ENCODE data around the gene CD274.
"Not testable (repeated sequence)": the region's sequence is repeated elsewhere in the genome, so short reads cannot be mapped to it uniquely, and the experiment has no call there.

Gene CD274

DNA sequence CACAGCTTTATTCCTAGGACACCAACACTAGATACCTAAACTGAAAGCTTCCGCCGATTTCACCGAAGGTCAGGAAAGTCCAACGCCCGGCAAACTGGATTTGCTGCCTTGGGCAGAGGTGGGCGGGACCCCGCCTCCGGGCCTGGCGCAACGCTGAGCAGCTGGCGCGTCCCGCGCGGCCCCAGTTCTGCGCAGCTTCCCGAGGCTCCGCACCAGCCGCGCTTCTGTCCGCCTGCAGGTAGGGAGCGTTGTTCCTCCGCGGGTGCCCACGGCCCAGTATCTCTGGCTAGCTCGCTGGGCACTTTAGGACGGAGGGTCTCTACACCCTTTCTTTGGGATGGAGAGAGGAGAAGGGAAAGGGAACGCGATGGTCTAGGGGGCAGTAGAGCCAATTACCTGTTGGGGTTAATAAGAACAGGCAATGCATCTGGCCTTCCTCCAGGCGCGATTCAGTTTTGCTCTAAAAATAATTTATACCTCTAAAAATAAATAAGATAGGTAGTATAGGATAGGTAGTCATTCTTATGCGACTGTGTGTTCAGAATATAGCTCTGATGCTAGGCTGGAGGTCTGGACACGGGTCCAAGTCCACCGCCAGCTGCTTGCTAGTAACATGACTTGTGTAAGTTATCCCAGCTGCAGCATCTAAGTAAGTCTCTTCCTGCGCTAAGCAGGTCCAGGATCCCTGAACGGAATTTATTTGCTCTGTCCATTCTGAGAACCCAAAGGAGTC, at the start of gene CD274:
Gene CD274, plus strand, starts transcription at position 184 of the 733 bp plus-strand sequence. CDS start 5,572 bp downstream, outside the sequence.
- peak; percentile 92 for DNase-seq

DNA sequence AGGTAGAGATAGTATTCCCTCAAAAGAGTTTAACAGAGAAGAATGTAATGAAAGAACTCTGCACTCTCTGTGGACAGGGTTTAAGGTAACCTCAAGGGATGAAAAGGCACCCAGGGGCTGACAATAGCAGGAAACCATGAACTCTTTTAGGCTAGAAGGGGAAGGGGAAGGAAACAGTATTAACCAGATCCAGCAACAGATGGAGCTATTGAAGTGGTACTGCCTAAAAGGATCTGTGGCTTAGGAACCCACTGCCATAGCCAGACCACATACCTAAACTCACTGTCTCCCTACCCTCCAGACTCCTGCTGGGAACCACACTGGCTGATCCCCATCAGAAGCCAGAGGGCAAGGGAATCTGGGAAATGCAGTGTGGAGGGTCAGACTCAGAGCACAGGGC, 48.1 kb upstream of the CD274 start:
- DNase-seq: no peak

DNA sequence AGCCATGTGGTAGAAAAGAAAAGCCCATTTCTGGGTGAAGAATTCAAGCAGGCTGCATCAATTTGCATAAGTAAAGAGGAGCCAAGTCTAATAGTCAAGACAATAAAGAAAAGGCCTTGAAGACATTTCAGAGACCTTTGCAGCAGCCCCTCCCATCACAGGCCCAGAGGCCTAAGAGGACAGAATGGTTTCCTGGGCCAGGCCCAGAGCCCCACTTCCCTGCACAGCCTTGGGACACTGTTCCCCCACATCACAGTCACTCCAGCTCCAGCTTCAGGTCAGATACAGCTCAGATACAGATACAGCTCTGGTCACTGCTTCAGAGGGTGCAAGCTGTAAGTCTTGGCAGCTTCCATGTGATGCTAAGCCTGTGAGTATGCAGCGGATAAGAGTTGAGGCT, 41.7 kb upstream of the CD274 start:
- no peak for DNase-seq

DNA sequence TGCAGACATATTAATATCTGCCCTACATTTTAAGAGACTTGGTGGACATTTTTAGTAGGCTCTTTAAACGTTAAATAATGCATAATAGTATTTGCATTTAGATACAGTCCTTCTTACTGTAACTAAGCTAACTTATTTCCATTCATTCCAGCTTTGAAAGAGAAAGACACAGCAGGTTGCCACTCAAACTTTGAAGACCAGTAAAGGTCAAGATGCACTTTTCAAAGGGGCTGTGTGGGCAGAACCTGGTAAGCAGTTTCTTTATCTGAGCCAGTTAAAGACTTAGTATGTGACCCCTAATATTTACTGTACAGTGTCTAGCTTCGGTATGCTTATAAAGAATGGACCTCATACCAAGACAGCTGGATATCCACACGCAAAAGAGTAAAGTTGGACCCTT, 33.4 kb upstream of the CD274 start:
- DNase-seq: no peak

DNA sequence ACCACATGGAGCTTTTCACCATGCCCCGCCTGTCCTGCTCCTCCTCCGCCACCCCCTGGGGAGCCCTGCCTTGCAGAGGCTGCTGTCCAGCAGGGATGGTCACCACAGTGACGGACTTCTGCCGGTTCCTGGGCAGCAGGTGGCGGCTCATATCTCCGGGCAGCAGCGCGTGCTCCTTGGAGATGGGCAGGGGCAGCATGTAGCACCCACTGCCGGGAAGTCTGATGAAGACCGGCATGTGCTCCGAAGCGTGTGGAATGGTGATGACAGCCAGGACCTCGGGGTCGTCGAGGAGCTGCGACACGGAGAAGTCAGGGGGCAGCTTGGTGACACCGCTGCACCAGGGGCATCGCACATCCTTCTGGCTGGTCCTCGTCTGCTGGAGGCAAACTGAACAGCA, 31.9 kb upstream of the CD274 start:
- no peak for DNase-seq

DNA sequence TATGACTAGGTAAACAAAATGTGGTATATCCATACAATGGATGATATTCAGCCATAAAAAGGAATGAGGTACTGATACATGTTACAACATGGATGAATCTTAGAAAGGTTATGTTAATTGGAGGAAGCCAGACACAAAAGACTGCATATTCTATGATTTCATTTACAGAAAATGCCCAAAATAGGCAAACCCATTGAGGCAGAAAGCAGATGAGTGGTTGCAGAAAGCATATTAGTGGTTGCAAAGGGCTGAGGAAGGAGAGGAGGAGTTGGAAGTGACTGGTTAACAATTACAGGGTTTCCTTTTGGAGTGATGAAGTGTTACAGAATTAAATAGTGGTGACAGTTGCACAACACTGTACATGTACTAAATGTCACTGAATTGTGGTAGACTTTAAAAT, 30.4 kb upstream of the CD274 start:
- DNase-seq: no peak

DNA sequence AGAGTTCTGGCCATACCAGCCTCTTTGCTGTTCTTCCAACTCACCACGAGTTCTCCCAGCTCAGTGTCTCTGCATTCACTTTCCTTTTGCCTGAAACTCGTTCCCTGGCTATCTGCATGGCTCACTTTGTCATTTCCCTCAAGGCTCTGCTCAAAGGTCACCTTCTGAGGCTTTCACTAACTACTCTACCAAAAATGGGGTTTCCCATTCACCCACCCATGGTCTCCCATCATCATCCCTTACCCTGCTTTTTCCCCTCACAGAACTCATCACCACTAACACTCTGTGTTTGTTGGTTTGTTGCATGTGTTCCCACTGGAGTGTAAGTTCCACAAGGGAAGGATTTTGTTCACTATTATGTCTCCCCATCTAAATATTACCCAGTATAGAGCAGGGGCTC, 29.2 kb upstream of the CD274 start:
- DNase-seq: no peak

DNA sequence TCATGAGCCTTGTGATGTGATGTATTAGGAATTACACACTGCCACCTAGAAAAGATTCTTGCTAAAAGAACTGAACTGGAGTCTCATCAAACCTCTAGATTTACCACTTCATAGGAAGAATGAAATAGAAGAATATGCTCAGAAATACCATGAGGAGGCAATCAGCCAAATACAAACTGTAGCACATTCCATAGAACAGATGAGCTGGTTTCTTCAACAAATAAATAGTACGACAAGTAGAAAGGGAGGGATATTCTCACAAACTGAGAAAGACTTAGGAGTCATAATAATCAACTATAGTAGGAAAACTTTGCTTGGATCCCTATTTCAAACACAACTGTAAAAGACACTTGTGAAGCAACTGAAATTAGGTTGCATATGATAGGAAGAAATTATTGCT, 28.1 kb upstream of the CD274 start:
- no peak for DNase-seq

DNA sequence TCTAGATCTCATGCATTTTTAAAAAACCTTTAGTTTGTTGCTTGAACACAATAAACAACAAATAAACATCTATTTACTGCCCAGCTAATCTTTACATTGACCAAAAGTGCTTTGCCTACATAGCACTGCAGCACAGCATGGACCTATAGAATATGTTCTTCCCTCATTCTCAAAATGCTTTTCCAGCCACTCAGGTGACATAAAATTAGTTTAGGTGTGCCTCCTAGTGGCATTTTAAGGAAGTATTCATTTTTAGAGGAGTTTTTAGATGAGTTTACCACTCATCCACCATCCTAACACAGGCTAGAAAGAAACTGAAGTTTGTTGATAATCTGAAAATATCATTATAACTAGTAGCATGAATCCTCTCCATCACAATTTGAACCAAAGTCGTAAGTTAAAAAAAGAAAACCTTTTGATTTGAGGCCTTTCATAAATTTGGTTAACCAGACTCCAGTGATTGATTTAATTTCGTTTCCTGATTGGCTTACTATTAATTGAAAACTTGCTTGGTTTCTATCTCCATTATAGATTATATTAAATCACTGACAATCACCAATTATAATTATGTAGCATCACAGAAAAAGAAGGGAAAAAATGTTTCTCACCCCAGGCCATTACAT, 25.2 kb upstream of the CD274 start:
- peak; percentile 69 for DNase-seq

DNA sequence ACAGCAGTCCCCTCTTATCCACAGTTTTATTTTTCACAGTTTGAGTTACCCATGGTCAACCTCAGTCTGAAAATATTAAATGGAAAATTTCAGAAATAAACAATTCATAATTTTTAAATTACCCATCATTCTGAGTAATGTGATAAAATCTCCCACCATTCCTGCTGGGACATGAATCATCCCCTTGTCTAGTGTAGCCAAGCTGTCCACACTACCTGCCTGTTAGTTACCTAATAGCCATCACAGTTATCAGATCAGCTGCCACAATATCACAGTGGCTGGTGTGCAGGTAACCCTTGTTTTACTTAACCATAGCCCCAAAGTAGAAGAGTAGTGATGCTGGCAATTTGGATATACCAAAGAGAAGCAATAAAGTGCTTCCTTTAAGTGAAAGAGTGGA, 23.3 kb upstream of the CD274 start:
- DNase-seq: no peak

DNA sequence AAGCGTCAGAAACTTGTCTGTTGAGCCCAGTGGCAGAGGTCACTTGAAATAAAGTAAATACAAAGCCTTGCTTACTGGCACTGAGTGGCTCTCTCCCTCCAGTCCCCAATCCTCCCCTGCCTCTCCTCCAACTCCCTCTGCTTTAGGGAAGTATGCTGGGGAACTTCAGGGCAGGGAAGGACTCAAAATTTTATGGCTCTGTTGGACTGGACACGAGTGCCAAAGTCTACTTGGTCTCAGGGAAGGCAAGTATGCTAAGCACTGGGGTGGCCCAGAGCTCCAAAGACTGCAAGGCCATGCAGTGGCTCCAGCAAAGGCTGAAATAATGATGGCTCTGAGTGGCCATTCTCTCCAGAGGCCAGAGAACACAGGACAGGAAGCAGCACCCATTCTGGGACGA, 22.2 kb upstream of the CD274 start:
- no peak for DNase-seq

DNA sequence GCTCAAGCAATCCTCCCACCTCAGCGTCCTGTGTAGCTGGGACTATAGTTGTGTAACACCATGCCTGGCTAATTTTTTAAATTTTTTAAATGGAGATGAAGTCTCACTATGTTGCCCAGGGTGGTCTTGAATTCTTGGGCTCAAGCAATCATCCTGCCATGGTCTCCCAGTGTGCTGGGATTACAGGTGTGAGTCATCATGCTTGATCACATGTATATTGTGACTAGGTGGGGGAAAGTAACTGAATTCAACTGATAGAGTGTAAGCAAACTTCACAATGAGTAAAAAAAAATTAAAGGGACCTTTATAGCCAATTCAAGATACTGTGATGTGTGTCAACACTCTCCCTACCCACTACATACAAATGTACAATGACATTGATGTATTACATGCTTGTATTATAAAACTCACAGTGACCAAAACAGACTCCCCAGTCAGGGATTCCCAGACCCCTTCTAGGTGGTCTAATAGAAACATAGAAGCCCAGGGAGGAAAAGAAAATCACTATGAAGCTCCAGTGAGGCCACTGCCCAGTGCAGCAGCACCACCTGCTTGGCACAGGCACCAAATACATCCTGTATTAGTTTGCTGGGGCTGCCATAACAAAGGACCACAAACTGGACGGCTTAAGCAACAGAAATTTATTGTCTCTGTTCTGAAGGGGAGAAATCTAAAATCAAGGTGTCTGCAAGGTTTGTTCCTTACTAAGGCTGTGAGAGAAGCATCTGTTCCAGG, 21.4 kb upstream of the CD274 start:
- no peak for DNase-seq

DNA sequence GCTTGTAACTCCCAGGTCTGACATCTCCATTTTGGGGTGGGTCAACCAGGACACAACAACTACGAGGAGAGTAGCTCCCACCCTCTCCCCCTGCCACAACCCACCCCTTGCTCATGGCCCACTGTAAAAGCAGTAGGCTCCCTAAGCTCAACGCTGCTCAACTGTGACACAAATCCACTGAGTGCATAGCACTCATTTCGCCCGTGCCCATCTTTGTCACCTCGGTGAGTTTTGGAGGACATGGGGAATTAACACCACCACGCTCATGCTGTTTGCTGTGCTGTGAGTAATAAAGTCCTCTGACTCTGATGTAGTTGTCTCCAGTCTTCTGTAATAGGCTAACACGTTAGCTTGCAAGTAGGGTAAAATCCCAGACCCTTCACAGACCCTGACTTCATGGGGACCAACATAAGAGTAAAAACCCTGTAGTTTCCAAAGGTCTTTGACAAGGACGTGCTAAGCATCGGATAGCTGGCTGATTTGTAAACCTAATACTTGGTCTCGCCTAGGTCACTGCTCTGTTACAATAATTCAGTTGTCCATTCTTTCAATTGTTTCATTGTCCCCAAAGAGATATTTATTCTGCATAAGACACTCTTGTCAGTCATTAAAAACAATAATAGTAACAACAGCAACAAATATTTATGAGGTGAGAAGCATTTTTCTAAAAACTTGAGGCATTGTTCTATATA, 20.3 kb upstream of the CD274 start:
- no peak for DNase-seq

DNA sequence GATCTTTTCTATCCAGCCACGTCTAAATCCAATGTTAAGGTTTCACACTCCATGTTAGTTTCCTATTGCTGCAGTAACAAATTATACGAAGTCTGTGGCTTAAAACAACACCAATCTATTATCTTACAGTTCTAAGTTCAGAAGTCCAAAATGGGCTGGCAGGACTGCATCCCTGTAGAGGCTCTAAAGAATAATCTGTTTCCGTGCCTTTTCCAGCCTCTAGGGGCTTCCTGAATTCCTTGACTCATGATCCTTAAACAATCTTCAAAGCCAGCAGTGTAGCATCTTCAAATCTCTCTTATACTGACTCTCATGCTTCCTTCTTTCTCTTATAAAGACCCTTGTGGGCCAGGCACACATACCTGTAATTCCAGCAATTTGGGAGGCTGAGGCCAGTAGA, 19.4 kb upstream of the CD274 start:
- no peak for DNase-seq

DNA sequence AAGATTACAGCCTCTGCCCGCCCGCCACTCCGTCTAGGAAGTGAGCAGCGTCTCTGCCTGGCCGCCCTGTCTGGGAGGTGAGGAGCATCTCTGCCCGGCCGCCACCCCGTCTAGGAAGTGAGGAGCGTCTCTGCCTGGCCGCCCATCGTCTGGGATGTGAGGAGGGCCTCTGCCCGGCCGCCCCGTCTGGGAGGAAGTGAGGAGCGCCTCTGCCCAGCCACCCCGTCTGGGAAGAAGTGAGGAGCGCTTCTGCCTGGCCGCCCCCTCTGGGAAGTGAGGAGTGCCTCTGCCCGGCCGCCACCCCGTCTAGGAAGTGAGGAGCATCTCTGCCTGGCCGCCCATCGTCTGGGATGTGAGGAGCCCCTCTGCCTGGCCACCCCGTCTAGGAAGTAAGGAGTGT, 17.5 kb upstream of the CD274 start:
- DNase-seq: not testable (repeated sequence)

DNA sequence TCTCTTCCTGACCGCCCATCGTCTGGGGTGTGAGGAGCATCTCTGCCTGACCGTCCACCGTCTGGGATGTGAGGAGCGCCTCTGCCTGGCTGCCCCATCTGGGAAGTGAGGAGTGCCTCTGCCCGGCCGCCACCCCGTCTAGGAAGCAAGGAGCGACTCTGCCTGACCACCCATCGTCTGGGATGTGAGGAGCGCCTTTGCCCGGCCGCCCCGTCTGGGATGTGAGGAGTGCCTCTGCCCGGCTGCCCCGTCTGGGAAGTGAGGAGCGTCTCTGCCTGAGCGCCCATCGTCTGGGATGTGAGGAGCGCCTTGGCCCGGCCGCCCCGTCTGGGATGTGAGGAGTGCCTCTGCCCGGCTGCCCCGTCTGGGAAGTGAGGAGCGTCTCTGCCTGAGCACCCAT, 17.0 kb upstream of the CD274 start:
- not testable (repeated sequence) for DNase-seq

DNA sequence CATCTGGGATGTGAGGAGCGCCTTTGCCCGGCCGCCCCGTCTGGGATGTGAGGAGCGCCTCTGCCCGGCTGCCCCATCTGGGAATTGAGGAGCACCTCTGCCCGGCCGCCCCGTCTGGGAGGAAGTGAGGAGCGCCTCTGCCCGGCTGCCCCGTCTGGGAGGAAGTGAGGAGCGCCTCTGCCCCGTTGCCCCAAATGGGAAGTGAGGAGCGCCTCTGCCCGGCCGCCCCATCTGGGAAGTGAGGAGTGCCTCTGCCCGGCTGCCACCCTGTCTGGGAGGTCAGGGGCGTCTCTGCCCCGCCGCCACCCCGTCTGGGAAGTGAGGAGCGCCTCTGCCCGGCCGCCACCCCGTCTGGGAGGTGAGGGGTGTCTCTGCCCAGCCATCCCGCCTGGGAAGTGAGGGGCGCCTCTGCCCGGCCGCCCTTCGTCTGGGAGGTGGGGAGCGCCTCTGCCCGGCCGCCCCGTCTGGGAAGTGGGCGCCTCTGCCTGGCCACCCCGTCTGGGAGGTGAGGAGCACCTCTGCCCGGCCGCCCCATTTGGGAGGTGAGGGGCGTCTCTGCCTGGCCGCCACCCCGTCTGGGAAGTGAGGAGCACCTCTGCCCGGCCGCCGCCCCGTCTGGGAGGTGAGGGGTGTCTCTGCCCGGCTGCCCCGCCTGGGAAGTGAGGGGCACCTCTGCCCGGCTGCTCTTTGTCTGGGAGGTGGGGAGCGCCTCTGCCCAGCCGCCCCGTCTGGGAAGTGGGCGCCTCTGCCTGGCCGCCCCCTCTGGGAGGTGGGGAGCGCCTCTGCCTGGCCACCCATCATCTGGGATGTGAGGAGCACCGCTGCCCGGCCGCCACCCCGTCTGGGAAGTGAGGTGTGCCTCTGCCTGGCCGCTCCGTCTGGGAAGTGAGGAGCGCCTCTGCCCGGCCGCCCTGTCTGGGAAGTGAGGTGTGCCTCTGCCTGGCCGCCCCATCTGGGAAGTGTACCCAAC, 16.2 kb upstream of the CD274 start:
- DNase-seq: not testable (repeated sequence)

DNA sequence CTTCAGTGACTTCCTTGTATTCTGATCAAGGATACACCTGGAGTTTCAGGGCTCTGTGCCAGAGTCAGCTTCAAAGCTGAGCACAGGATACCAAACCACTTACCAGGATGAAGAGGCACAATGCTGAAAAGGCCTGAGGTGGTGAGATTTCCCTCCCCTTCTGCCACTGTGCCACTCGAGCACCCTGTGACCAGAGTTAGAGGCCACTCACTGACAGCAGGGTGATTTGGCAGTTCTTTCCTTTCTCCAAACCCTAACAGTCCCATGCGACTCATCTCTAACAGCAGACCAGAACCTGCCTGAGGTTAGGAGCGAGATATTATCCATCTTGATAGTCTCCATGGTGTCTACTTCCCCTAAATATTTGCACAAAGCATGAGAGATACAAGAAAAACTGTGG, 14.4 kb upstream of the CD274 start:
- peak; percentile 63 for DNase-seq

DNA sequence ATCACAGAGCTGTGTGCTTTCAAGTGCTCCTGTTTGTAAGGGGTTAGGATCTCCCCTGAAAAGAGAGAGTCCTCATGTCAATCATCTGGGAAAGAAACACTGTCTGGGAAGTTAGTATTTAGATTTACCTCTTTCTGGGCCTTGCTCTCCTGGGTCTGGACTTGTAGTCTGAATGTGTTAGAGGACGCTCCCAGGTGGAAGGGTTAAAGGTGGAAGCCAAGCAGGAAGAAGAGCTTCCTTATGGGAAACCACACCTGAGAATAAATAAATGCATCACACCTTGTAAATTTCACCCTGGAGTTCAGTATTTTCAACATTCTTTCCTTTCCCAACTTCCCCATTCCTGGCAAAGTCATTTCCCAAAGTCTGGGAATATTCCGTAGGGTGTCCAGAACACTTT, 13.9 kb upstream of the CD274 start:
- DNase-seq: no peak

DNA sequence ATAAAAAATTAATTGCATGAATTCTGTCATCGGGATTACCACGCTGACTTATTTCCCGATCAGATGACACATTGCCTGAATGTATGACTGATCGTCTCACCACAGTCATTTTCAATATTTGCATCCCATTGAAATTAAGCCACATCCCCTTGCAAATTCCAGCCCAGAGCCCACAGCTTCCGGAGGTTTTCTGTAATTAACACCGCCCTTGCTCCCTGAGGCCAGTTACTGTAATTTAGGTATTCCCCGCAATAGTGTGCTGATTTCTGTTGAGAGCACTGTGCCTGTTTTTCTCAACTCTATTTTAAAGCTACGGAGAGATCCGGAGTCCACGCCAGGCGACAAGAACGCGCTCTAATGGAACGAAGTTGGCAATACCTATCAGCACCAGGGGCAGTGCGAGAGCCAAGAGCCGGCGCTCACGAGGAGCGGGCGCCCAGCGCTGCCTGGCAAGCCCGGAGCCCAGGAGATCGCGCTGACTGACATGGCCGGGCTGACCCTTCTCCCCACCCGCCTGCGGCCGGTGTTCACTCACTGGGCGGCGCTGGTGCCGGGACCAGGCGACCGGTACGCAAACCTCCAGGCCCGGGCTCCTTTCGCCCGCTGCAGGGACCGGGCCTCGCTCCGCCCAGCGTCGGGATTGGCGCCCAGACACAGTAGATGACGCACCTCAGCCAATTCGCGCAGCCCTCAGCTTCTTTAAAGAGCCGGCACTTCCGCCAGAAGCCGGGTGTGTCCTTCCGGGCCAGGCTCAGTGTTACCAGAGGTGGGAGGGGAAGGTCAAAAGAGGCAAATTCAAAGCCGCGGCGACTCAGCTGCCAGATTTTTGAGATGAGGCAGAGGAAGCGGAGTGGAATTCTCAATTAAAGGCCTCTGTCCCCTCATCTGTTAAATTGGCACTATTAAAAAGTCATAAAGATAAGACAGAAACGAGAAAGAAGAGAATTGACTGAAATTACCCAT, 12.8 kb upstream of the CD274 start, which contains the start of gene PLGRKT:
Gene PLGRKT, minus strand, starts transcription at position 672 of the 963 bp plus-strand sequence. CDS start 5,948 bp downstream, outside the sequence.
- peak; percentile 96 for DNase-seq

Data from hematopoietic multipotent progenitor cell treated with erythropoietin and hydrocortisone succinate and interleukin-3 and kit ligand, for 8 days (in vitro differentiated cells).